ENCODE data around the gene COX20. TPM values are rescaled to one million over a fixed set of nuclear protein-coding genes. Genes with fewer than 3 reads are reported as not detected.
"Not testable (repeated sequence)": the region's sequence is repeated elsewhere in the genome, so short reads cannot be mapped to it uniquely, and the experiment has no call there.

Gene COX20
- total RNA-seq, 4 donors from 2014 or later, result 19.4 to 43.2 (median 24.1) TPM

DNA sequence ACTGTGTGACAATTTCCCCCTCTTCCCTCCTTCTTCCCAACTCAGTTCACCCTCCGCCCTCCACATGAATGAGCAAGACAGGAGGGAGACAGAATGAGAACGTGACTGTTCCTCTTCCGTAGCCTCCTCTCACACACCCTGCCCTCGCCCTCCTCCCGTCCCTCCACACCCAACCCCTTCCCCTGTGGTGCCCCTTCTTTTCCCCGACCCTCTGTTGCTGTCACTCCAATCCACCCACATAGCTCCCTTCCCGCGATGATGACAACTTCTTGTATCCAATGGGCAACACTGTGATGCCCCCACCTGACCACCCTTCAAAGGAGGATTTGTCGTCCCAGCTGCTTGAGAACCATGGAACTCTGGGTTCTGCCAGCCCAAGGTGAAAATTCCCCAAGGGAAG lies 41.4 kb upstream of the COX20 start:
- no peak for ATAC-seq (ENCODE audit: low FRiP score)

DNA sequence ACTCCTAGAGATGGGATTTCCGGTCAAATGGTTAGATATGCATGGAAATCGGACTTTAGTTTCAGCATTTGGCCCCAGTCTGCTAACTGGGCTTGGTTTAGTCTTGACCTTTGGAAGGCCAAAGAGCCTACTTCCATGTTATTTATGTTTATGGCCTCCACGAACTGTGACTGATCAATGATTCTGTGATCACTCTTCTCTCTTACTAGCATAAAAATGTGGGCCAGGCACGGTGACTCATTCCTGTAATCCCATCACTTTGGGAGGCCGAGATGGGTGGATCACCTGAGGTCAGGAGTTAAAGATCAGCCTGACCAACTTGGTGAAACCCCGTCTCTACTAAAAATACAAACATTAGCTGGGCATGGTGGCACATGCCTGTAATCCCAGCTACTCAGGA lies 40.9 kb upstream of the COX20 start:
- not testable (repeated sequence) for DNase-seq (ENCODE audit: low spot score); ATAC-seq (ENCODE audit: low FRiP score)

More for the DNA sequence above, 41.4 kb upstream of the COX20 start:
- TF ChIP-seq, protein P1, sequence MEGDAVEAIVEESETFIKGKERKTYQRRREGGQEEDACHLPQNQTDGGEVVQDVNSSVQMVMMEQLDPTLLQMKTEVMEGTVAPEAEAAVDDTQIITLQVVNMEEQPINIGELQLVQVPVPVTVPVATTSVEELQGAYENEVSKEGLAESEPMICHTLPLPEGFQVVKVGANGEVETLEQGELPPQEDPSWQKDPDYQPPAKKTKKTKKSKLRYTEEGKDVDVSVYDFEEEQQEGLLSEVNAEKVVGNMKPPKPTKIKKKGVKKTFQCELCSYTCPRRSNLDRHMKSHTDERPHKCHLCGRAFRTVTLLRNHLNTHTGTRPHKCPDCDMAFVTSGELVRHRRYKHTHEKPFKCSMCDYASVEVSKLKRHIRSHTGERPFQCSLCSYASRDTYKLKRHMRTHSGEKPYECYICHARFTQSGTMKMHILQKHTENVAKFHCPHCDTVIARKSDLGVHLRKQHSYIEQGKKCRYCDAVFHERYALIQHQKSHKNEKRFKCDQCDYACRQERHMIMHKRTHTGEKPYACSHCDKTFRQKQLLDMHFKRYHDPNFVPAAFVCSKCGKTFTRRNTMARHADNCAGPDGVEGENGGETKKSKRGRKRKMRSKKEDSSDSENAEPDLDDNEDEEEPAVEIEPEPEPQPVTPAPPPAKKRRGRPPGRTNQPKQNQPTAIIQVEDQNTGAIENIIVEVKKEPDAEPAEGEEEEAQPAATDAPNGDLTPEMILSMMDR (IDR thresholded peaks at IDR 0.05), result no peak
- DNase-seq (ENCODE audit: low spot score), result no peak

DNA sequence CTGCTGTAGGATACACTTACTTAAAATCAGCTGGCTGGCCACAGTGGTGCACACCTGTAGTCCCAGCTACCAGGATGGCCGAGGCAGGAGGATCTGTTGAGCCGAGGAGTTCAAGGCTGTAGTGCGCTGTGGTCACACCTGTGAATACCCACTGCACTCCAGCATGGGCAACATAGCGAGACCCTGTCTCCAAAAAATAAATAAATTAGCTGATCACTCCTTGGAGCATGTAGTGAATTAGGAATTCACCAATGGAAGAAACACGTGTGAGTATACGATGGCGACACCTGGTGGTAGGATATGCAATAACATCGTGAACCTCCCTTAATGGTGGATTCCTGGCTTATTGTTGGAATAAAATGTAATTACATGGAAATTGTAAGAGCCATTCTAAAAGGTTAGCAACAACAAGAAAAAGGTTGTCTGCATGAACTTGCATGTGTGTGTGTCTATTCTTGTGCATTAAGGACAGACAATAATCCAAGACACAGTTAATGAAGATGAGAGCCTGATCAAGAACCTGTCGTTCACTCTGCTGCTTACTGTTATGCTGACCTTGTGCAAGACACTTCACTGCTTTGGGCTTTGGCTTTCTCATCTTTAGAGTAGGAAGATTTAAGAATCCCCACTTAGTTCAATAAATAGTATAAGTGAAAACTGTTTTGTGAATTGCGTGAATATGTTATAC lies 38.6 kb upstream of the COX20 start:
- ATAC-seq (ENCODE audit: low FRiP score) (peak; percentile 78), DNase-seq (ENCODE audit: low spot score) (peak; percentile 79)
- TF ChIP-seq, protein P1 (IDR thresholded peaks at IDR 0.05), result peak in 2 of 3 donors; percentile 49 to 50

DNA sequence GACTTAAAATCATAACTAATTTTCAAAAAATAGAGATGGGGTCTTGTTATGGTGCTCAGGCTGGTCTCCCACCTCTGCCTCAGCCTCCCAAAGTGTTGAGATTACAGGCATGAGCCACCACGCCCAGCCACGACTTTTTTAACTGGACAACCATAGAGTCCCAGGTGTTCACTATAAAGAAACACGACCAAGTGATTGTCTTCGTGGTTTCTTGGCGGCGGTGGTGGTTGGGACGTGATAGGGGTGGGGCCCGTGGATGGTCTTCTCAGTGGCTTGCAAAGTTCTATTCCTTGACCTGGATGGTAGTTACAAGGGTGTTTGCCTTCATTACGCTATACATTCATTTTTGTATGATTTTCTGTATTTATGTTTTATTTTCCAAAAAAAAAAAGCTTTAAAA lies 34.6 kb upstream of the COX20 start:
- TF ChIP-seq, protein P1 (IDR thresholded peaks at IDR 0.05), result no peak
- DNase-seq (ENCODE audit: low spot score) (no peak), ATAC-seq (ENCODE audit: low FRiP score) (no peak)

DNA sequence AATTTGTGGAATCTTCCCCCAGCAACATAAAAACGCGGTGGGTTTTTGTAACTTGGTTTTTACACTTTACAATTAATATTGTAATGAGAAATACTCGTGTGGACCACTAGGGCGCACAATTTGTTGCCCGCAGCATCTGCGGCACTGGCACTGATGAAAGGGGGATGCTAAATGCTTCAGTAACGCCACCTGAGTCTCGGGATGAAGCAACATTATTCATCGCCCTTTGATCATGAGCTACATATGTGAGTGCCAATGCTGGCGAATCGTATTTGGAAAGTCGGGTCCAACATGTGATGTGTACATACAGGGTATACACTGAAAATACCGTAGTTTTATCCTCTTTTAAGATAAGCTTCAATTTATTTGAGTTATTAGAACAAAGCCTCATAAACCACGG lies 34.2 kb upstream of the COX20 start:
- no peak for ATAC-seq (ENCODE audit: low FRiP score)
- TF ChIP-seq, protein P1 (IDR thresholded peaks at IDR 0.05), result no peak
- no peak for DNase-seq (ENCODE audit: low spot score)

DNA sequence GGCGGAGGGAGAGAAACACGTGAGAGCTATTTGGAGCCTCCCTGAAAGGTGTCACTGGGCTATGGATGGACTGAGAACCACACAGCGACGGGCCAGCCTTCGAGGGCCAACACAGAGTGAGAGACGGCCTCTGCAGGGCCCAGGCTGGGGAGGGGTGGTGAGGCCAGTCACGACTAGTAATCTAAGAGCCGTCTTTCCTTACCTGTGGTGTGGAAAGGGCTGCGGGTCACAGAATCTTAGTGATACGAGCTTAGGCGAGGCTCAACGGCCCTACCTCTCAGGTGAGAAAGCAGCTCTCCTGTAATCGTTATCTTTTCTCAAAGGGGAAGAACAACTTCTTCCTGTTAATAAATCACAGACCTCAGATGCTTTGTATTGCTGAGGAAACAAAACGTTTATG lies 33.4 kb upstream of the COX20 start:
- TF ChIP-seq, protein P1 (IDR thresholded peaks at IDR 0.05), result no peak
- DNase-seq (ENCODE audit: low spot score) (no peak), ATAC-seq (ENCODE audit: low FRiP score) (no peak)

DNA sequence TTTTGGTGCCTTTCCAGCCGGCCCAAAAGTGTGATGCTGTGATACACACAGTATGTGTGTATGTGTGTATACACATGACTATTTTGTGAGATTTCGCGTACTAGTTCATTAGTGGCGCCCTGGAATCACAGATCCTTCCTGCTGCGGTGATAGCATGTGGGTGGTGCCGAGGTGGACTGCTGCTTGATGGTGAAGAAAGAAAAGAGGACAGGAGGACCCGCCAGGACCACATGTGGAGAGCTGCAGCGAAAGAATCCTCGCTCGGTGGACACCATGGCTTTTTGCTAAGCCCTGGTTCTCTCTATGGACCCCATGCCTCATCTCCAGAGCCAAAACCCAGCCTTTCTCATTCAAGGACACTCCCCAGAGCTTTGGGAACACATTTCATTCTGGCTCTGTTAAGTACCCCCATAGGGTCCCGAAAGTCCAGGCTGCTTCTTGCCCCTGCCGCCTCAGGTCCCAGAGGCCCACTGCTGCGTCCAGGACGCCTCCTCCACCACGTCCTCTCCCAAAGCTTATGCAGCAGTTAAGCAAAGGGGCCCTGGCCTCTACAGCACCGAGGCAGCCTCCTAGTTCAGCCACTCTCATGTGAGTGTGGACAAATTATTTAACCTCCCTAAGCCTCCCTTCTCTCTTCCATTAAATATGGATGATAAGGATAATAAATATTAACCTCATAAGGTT lies 32.8 kb upstream of the COX20 start:
- ATAC-seq (ENCODE audit: low FRiP score), result no peak
- TF ChIP-seq, protein P1 (IDR thresholded peaks at IDR 0.05), result no peak
- no peak for DNase-seq (ENCODE audit: low spot score)
